Frontal cortex (tissue), 4 donors: ENCODE measurements around the gene PKN1. TPM values are rescaled to one million over a fixed set of nuclear protein-coding genes. Genes with fewer than 3 reads are reported as not detected.
"Not testable (repeated sequence)": the region's sequence is repeated elsewhere in the genome, so short reads cannot be mapped to it uniquely, and the experiment has no call there.

Source experiments
- DNase-seq, 2 donors: peaks; one replicate each; pipeline ENCODE4 v3.0.0; 2012; ENCODE audit warnings: low spot score in 2 of 2
- FAIRE-seq: peaks from 2 replicates; lab custom pipeline; 2012; peaks lifted over from hg19 to GRCh38; lab: Jason Lieb, UNC
- total RNA-seq: library from RNA; depleted of rRNA; stranded (reverse); fragments of >200 nt; gene quantifications from one replicate; pipeline ENCODE4 v1.2.3, GENCODE V29; 2014
- donor health status: control.
- donor health status: control.
- donor health status: control.

PKN1 gene
- total RNA-seq, 1 donor from 2014 or later = 99.5 TPM

GRCh38 chr19:14502334-14503092 is 69.4 kb downstream of the PKN1 start:
- no peak for FAIRE-seq
- no peak for DNase-seq

- no peak for DNase-seq
- FAIRE-seq = no peak
Measured at GRCh38 chr19:14503285-14503684, 70.2 kb downstream of the PKN1 start.

- DNase-seq, FAIRE-seq: not testable (repeated sequence)
Measured at GRCh38 chr19:14504575-14504974, 71.5 kb downstream of the PKN1 start.

GRCh38 chr19:14505488-14506239 is 72.6 kb downstream of the PKN1 start:
- no peak for FAIRE-seq
- no peak for DNase-seq

- DNase-seq (no peak), FAIRE-seq (no peak)
Measured at GRCh38 chr19:14507704-14508542, 74.8 kb downstream of the PKN1 start.

GRCh38 chr19:14510311-14511228 is 77.5 kb downstream of the PKN1 start:
- no peak for DNase-seq
- FAIRE-seq = no peak

- FAIRE-seq = no peak
Measured at GRCh38 chr19:14511229-14511593, 78.1 kb downstream of the PKN1 start.

GRCh38 chr19:14512406-14512961 is 79.4 kb downstream of the PKN1 start:
- FAIRE-seq (no peak), DNase-seq (no peak)

More at GRCh38 chr19:14511229-14511593, 78.1 kb downstream of the PKN1 start:
- no peak for DNase-seq

- FAIRE-seq = no peak
- DNase-seq = no peak
Measured at GRCh38 chr19:14514215-14514863, 81.2 kb downstream of the PKN1 start.

- DNase-seq = no peak
- FAIRE-seq = no peak
Measured at GRCh38 chr19:14515501-14516047, 82.5 kb downstream of the PKN1 start.

GRCh38 chr19:14516048-14516534 is 83.0 kb downstream of the PKN1 start:
- no peak for FAIRE-seq
- no peak for DNase-seq

GRCh38 chr19:14516746-14517438 is 83.8 kb downstream of the PKN1 start:
- FAIRE-seq = no peak
- no peak for DNase-seq

GRCh38 chr19:14517446-14517839 is 84.3 kb downstream of the PKN1 start:
- FAIRE-seq (no peak), DNase-seq (no peak)

GRCh38 chr19:14517840-14518505 is 84.9 kb downstream of the PKN1 start, which contains the start of gene DNAJB1:
DNAJB1 (minus strand) TSS chr19:14518397; CDS start chr19:14518349, 48 bp downstream.
- DNase-seq (peak; percentile 88 to 98), FAIRE-seq (no peak)

GRCh38 chr19:14519245-14519859 is 86.2 kb downstream of the PKN1 start:
- no peak for DNase-seq
- no peak for FAIRE-seq

GRCh38 chr19:14519860-14520407 is 86.8 kb downstream of the PKN1 start:
- FAIRE-seq (no peak), DNase-seq (no peak)
